CD4-positive, alpha-beta T cell (primary cell): Measurements from ENCODE around the gene SNX20. TPM values are rescaled to one million over a fixed set of nuclear protein-coding genes. Genes with fewer than 3 reads are reported as not detected.

ENCODE experiments used
- ATAC-seq: fragments of 200-7000 bp; cut with Tn5 transposase; one replicate; pipeline ENCODE4 v1.10.0; 2022; ENCODE audit warnings: mild to moderate bottlenecking; ENCODE audit not compliant: poor library complexity
- CTCF ChIA-PET: fragments of 350-600 bp; sonication (Branson Sonifier 250); formaldehyde crosslinking; loops from one replicate; lab custom pipeline; 2021; ENCODE audit warnings: antibody characterized with exemption, inconsistent platforms; lab: Charles Lee
- POLR2A ChIA-PET: fragments of 350-600 bp; sonication (Branson Sonifier 250); formaldehyde crosslinking; loops from one replicate; lab custom pipeline; 2021; ENCODE audit warnings: antibody characterized with exemption, inconsistent platforms; lab: Charles Lee
- DNase-seq, 14 experiments: peaks; one replicate each; pipeline ENCODE4 v3.0.0-alpha.2; 2013 to 2020; ENCODE audit warnings: mixed read lengths in 2 of 14
- H3K27ac ChIP-seq, 2 donors: one replicate each; pipeline versions ENCODE4 v1.5.1 to v1.7.0; 2013; ENCODE audit warnings: low read length in 2 of 2, low read depth in 1 of 2, mild to moderate bottlenecking in 1 of 2
- H3K27me3 ChIP-seq, 2 experiments: 1 replicate in 1 of 2; 2 replicates in 1 of 2; pipeline versions ENCODE4 v1.6.1 to v1.7.0; 2013; ENCODE audit warnings: low read length in 2 of 2, control low read depth in 1 of 2, mild to moderate bottlenecking in 1 of 2, moderate library complexity in 1 of 2; ENCODE audit not compliant: insufficient read depth in 2 of 2, control insufficient read depth in 1 of 2
- H3K36me3 ChIP-seq: one replicate; pipeline ENCODE4 v1.6.1; 2013; ENCODE audit warnings: low read length, control low read depth; ENCODE audit not compliant: insufficient read depth
- H3K4me1 ChIP-seq: one replicate; pipeline ENCODE4 v1.6.1; 2013; ENCODE audit warnings: low read length, control low read depth; ENCODE audit not compliant: insufficient read depth
- H3K4me3 ChIP-seq: one replicate; pipeline ENCODE4 v1.5.1; 2013; ENCODE audit warnings: mild to moderate bottlenecking, low read length, moderate library complexity
- H3K9me3 ChIP-seq, 2 experiments: 1 replicate in 1 of 2; 2 replicates in 1 of 2; pipeline versions ENCODE4 v1.6.1 to v1.7.0; 2013; ENCODE audit warnings: low read length in 2 of 2, mild to moderate bottlenecking in 2 of 2, control low read depth in 1 of 2, moderate library complexity in 1 of 2; ENCODE audit not compliant: control insufficient read depth in 1 of 2, insufficient read depth in 1 of 2
- H3K27ac Mint-ChIP-seq: one replicate; pipeline ENCODE4 v1.8.0; 2020; ENCODE audit warnings: mixed read lengths
- H3K27me3 Mint-ChIP-seq: one replicate; pipeline ENCODE4 v1.8.0; 2021; ENCODE audit warnings: mixed read lengths
- H3K36me3 Mint-ChIP-seq: one replicate; pipeline ENCODE4 v1.8.0; 2021; ENCODE audit warnings: low read depth, mixed read lengths
- H3K4me1 Mint-ChIP-seq: one replicate; pipeline ENCODE4 v1.8.0; 2021; ENCODE audit warnings: low read depth, mixed read lengths
- H3K4me3 Mint-ChIP-seq: one replicate; pipeline ENCODE4 v1.8.0; 2020; ENCODE audit warnings: mild to moderate bottlenecking, mixed read lengths
- H3K9me3 Mint-ChIP-seq: one replicate; pipeline ENCODE4 v1.8.0; 2020; ENCODE audit warnings: mixed read lengths
- CTCF ChIP-seq: fragments of 200-600 bp; IDR thresholded peaks from one replicate; pipeline ENCODE4 v1.8.0; 2022; ENCODE audit warnings: antibody characterized with exemption, mild to moderate bottlenecking
- intact Hi-C, 2 experiments: fragments of 100-400 bp; cut with DNase I in 1 of 2; cut with micrococcal nuclease in 1 of 2; formaldehyde crosslinking; loops; one replicate each; pipeline versions ENCODE4 v1.15.1 to v1.9.0; 2023 to 2025; cut with DNase I, micrococcal nuclease
- total RNA-seq, 174 experiments: library from RNA in 2 of 174; stranded (reverse) in 2 of 174; gene quantifications; one replicate each; pipeline ENCODE4 v1.2.3 and lab custom pipeline; 2021 to 2026

SNX20 gene
- total RNA-seq, 2 experiments from 2014 or later: 26.6 TPM

- Mint-ChIP-seq H3K4me3 (no peak overlapping the region), H3K27me3 (no peaks in the 10 kb centered on the region), H3K9me3 (peaks cover 10% of the 10 kb centered on the region), H3K4me1 (peaks cover 38% of the 10 kb centered on the region), H3K27ac (no peak overlapping the region), H3K36me3 (peaks cover 34% of the 10 kb centered on the region)
- Histone ChIP-seq H3K36me3 (peaks cover 21% of the 10 kb centered on the region), H3K4me3 (no peak overlapping the region), H3K9me3 (peaks cover 0 to 13% of the 10 kb centered on the region in 2 experiments), H3K4me1 (peaks cover 29% of the 10 kb centered on the region), H3K27ac (no peak overlapping the region), H3K27me3 (no peaks in the 10 kb centered on the region)
- ChIA-PET POLR2A (interaction anchor here (1.4 kb wide), 1 partner anchor 19 kb away, joined by 10 read pairs; the partner anchor contains the start of gene CYLD), CTCF (interaction anchor here (2.2 kb wide), 1 partner anchor 84 kb away, joined by 9 read pairs; no protein-coding TSS in a partner anchor)
- ATAC-seq: no peak
- intact Hi-C loops: loop anchor here in 1 of 2 experiments (1.0 kb wide), 1 partner anchor 34 kb away; no protein-coding TSS in a partner anchor
- DNase-seq: no peak
- no peak for TF ChIP-seq CTCF
Observed at GRCh38 chr16:50722405-50722737, 41.3 kb upstream of the SNX20 start.

DNA sequence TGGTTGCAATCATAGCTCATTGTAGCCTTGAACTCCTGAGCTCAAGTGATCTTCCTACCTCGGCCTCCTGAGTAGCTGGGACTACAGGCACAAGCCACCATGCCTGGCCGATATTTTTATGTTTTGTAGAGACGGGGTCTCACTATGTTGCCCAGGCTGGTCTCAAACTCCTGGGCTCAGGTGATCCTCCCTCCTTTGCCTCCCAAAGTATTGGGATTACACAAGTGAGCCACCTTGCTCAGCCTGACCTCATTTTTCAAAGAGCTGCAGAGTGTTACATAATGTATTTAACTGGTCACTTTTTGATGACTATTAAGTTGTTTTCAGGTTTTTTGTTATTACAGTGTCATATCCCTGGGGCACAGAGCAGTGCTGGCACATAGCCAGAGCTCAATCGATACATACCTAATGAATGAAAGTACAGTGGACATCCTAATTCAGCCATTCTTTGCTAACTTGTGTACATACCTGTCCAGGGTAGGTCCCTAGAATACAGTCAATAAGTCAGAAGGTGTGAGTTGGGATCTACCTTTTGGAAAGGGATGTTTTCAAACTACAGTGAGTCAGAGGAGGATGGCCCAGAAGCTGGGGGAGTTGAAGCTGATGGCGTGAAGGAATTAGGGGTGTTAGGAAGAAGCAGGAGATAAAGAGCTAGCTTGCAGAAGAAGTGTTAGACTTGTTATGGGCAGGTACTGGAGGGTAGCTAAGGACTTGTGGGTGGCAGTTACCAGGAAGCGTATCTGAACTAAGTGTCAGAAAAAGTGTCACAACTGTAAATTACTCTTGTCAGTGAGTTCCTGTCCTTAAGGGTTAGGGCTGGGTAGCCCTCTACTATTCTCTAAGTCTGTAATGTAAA lies 40.7 kb upstream of the SNX20 start:
- no peak overlapping the region for H3K4me3 ChIP-seq
- ChIA-PET POLR2A (interaction anchor here (0.6 to 1.5 kb wide), 4 partner anchors 20 to 41 kb away, joined by 3 to 10 read pairs (median 3); partner anchors contain the start of genes CYLD and SNX20), CTCF (interaction anchor here (2.2 kb wide), 1 partner anchor 84 kb away, joined by 9 read pairs; no protein-coding TSS in a partner anchor)
- DNase-seq: peak in 1 of 14 experiments; percentile 63
- intact Hi-C loops: loop anchor here in 1 of 2 experiments (1.0 kb wide), 1 partner anchor 33 kb away; no protein-coding TSS in a partner anchor
- peaks cover 34% of the 10 kb centered on the region for H3K36me3 Mint-ChIP-seq
- peaks cover 21% of the 10 kb centered on the region for H3K36me3 ChIP-seq
- H3K9me3 Mint-ChIP-seq: peaks cover 10% of the 10 kb centered on the region
- TF ChIP-seq CTCF: no peak
- peaks cover 38% of the 10 kb centered on the region for H3K4me1 Mint-ChIP-seq
- H3K27ac ChIP-seq: no peak overlapping the region
- no peaks in the 10 kb centered on the region for H3K27me3 ChIP-seq
- H3K27me3 Mint-ChIP-seq: no peaks in the 10 kb centered on the region
- H3K4me3 Mint-ChIP-seq: no peak overlapping the region
- peaks cover 0 to 13% of the 10 kb centered on the region in 2 experiments for H3K9me3 ChIP-seq
- H3K4me1 ChIP-seq: peaks cover 33% of the 10 kb centered on the region
- no peak for ATAC-seq
- H3K27ac Mint-ChIP-seq: no peak overlapping the region

DNA sequence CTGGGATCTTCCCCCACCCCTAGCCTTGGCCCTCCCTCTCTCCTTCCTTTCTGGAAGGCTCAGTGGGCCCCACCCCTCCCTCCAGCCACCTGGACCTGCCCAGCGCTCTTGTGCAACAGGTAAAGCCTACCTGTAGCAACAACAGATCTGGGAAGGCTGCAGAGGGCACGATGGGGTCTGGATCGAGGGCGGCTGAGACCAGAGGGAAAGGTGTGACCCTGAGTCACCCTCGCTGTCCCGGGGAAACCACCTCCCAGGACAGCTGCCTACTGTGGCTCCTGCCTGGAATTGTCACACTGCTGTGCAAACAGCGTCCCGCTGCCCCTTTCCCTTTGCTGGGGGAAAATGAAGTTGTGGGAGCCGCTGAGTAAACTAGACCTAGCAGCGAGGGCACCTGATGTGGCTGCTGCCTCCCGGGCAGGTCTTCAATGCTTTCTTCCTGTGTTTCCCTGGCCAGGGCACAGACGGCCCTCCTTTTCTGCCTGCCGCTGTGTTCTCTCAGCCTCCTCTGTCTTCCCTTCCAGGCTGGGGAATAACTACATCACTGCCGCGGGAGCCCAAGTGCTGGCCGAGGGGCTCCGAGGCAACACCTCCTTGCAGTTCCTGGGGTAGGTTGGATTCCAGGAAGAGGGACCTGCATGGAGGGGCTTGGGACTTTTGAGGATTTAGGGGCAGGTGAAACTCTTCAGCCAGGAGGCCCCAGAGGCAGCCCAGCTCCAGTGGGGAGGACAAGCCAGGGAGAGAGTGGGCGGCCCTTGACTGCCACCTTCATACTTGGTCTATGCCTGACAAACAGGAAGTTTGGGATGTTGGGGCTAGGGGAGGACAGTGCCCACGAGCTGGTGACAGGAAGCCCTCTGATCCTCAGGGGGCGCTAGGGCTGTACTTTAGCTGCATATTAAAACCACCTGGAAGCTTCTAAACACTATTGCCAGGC lies 38.6 kb upstream of the SNX20 start:
- Mint-ChIP-seq H3K4me3 (no peak overlapping the region), H3K4me1 (peaks cover 38% of the 10 kb centered on the region), H3K27ac (peak overlapping the region; percentile 32), H3K9me3 (peaks cover 10% of the 10 kb centered on the region), H3K36me3 (peaks cover 29% of the 10 kb centered on the region), H3K27me3 (no peaks in the 10 kb centered on the region)
- peak; percentile 19 for TF ChIP-seq CTCF
- no peaks in the 10 kb centered on the region for H3K27me3 ChIP-seq
- peak in 7 of 14 experiments; percentile 16 to 53 (median 38) for DNase-seq
- CTCF ChIA-PET: interaction anchor here (1.0 to 1.3 kb wide), 4 partner anchors 12 to 87 kb away, joined by 3 to 6 read pairs (median 3); partner anchors contain the start of gene CYLD
- peaks cover 0 to 10% of the 10 kb centered on the region in 2 experiments for H3K9me3 ChIP-seq
- peaks cover 33% of the 10 kb centered on the region for H3K4me1 ChIP-seq
- POLR2A ChIA-PET: interaction anchor here (1.1 to 2.3 kb wide), 9 partner anchors 11 to 87 kb away, joined by 3 to 19 read pairs (median 5); partner anchors contain the start of genes CYLD and SNX20
- intact Hi-C loops: loop anchor here in 1 of 2 experiments (1.0 kb wide), 1 partner anchor 46 kb away; no protein-coding TSS in a partner anchor
- no peak overlapping the region for H3K4me3 ChIP-seq
- peaks cover 10% of the 10 kb centered on the region for H3K36me3 ChIP-seq
- no peak overlapping the region for H3K27ac ChIP-seq
- peak; percentile 77 for ATAC-seq
